Forelimb muscle (tissue), 1 donor: ENCODE data around the gene SUCLG2. TPM values are rescaled to one million over a fixed set of nuclear protein-coding genes. Genes with fewer than 3 reads are reported as not detected.
"Not testable (repeated sequence)": the region's sequence is repeated elsewhere in the genome, so short reads cannot be mapped to it uniquely, and the experiment has no call there.

Experiments used
- DNase-seq: peaks from one replicate; pipeline ENCODE4 v3.0.0-alpha.2; 2013; ENCODE audit warnings: low read depth
- polyA plus RNA-seq: library from polyadenylated mRNA; unstranded; fragments of 120-200 nt; gene quantifications from one replicate; pipeline ENCODE4 v1.2.1, GENCODE V29; 2013; ENCODE audit not compliant: insufficient read length

SUCLG2 gene
- polyA plus RNA-seq, 1 donor: 31.6 TPM

DNA sequence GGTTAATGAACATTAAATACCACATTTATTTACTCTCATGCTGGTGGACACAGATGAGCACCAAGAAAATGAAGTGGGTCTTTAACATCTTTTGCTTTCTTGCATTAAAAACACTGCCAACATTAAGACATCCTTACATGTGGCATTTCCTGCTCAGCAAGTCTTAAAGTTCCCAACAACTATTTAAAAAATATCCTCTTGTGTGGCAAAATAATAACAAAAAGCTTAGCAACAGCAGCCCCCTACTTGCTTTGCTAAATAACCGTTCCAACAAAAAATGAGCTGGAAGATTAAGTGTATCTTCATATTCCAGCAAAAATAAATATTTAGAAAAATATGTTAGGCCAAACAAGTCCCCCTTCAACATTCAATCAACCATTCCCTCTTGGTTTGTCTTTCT is 93.1 kb downstream of the SUCLG2 start:
- no peak for DNase-seq

DNA sequence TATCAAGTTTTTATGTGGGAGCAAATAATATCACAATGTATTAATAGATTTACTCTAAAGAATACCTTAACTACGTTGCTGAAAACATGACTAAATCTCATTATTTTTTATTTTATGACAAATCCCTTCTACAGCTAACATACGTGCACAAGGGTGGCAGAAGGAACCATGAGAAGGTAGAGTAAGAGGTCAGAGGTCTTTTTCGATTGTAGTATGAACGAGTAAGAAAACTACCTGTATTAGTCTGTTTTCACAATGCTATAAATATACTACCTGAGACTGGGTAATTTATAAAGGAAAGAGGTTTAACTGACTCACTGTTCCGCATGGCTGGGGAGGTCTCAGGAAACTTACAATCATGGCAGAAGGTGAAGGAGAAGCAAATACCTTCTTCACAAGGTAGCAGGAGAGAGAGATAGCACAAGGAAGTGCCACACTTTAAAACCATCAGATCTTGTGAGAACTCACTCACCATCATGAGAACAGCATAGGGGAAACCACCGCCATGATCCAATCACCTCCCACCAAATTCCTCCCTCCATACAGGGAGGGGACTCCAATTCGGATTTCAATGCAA is 95.3 kb downstream of the SUCLG2 start:
- no peak for DNase-seq

DNA sequence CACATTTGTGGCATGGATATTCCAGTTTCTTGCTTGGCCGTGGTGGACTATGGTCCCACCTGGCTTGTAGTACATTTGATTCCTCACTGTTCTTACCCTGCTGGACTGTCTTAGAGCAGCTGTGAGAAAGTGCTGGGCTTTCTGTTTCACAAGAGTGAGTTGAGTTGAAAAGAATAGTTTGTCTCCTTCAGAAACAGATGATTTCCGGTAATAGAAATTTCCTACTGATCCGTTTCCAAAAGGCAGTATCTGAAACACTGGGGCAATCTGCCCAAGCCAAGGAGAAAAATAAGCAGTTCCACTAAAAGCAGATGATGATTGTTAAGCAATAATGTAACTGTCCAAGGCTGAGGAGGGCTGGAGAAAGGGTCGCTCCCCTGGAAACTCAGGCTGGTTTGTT is 96.0 kb downstream of the SUCLG2 start:
- no peak for DNase-seq

DNA sequence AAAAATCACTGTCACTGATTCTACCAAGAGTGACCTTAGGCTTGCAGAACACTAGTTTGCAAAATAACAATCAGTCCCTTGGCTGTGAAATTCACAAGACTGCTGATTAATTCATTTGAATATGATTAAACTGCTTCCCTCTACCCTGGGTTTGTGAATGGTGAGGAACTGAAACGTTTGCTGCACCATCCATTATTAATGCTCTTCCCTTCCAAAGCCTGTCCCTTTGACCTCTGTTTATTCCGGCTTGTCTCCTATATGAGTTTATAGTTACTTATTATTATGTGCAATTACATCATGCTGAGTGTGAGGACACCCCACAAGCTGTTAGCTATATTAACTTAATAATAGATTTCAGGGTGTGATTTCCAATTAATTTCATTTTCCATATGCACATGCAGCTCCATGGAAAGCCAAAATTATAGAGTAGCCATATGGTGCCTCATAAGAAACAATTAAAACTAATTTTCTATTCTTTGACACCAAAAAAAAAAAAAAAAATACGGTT is 96.5 kb downstream of the SUCLG2 start:
- DNase-seq: no peak

DNA sequence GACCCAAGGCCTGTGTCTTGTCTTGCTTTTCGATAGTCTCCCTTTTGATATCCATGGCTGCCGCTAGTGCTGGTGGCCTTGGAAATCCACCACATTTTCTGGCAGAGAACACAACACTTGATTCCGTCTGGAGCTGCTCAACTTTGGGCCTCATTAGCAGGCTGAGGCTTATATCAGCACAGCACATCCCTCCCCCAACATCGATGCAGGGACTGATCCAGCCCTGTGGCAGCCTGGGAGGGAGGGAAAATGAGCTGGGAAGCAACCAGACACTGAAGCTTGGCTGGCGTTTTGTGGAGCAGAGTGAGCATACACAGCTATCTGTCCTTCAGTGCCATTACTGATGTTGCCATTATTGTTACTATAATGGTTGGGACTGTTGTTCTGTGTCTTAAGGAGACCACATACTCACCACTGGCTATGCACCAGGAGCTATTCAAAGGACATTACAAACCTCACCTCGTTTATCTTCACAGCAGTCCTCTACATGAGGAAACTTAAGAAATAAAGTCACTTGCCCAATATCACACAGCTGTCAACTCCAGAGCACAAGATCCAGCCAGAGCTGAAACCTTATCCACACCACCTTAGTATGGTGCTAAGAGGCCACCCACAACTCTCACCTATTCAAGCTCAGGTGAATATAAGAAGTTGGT is 102.9 kb downstream of the SUCLG2 start:
- no peak for DNase-seq

DNA sequence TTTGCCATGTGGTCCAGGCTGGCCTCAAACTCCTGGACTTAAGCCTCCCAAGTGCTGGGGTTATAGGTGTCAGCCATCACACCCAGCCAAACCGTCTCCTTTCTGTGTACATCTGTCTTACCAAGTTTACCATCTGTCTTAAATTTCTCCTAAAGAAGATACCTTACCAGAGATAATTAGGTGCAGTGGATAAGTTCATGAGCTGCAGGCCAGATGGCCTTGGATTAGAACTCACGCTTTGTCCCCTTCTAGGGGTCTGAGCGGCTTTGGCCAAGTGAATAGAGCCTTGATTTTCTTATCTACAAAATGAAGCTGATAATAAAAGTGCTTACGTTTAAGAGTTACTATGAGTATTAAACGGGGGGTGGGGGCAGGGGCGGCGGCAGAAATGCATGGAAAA is 103.9 kb downstream of the SUCLG2 start:
- no peak for DNase-seq

DNA sequence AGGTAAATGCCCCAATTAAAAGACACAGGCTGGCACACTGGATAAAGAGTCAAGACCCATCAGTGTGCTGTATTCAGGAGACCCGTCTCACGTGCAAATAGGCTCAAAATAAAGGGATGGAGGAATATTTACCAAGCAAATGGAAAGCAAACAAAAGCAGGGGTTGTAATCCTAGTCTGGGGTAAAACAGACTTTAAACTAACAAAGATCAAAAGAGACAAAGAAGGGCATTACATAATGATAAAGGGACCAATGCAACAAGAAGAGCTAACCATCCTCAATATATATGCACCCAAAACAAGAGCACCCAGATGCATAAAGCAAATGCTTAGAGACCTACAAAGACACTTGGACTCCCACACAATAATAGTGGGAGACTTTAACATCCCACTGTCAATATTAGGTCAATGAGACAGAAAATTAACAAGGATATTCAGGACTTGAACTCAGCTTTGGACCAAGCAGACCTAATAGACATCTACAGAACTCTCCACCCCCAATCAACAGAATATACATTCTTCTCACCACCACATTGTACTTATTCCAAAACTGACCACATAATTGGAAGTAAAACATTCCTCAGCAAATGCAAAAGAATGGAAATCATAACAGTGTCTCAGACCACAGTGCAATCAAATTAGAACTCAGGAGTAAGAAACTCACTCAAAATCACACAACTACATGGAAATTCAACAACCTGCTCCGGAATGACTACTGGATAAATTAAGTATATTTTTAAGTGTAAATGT is 111.7 kb downstream of the SUCLG2 start:
- not testable (repeated sequence) for DNase-seq

DNA sequence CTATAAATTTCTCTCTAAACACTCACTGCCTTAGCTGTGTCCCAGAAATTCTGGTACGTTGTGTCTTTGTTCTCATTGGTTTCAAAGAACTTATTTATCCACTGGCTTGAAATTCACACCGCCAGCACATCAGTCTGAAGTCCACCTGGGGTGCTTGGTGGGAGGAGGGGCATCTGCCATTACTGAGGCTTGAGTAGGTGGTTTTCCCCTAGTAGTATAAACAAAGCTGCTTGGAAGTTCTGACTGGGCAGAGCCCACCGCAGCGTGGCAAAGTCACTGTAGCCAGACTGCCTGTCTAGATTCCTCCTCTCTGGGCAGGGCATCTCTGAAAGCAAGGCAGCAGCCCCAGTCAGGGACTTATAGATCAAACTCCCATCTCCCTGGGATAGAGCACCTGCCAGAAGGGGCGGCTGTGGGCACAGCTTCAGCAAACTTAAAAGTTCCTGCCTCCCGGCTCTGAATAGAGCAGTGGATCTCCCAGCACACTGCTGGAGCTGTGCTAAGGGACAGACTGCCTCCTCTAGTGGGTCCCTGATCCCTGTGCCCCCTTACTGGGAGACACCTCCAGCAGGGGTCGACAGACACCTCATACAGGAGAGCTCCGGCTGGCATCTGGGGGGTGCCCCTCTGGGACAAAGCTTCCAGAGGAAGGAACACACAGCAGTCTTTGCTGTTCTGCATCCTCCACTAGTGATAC is 114.1 kb downstream of the SUCLG2 start:
- no peak for DNase-seq

DNA sequence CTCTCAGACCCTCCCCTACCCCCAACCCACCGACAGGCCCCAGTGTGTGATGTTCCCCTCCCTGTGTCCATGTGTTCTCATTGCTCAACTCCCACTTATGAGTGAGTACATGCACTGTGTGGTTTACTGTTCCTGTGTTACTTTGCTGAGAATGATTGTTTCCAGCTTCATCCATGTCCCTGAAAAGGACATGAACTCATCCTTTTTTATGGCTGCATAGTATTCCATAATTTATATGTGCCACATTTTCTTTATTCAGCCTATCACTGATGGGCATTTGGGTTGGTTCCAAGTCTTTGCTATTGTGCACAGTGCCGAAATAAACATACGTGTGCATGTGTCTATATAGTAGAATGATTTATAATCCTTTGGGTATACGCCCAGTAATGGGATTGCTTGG is 117.2 kb downstream of the SUCLG2 start:
- not testable (repeated sequence) for DNase-seq

DNA sequence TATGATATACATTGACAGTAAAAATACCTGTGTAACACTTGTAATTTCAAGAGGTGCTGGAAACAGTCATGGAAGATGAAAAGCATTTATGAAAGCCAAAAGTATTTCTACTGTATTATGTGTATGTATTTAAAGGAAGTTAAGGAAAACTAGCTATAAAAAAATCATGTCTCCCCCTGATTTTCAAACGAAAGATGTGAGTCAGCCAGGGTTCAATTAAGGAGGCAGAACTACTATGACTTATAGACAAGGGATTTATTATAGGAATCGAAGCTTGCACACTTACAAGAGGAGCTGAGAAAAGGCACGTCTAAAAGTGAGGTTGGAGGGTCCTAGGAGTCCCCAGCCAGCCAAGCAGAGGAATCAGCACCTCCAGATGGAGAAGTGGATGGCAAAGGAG is 119.4 kb downstream of the SUCLG2 start:
- no peak for DNase-seq

DNA sequence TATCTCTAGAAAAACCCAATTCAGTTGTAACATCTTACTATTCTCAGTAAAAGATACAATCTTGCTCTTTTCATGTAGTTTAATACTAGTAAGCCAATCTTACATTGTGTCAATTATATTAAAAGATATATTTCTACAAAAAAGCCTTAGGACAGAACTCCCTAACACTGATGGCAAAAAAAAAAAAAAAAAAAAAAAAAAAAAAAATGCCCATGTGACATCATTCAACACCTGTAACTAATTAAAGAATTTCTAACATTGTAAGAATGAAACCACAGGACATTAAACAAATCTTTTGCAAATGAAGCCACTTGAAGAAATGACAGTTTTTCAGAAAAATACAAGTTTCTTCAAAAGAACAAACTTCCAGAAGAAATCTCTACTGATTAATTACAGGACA is 119.8 kb downstream of the SUCLG2 start:
- no peak for DNase-seq

DNA sequence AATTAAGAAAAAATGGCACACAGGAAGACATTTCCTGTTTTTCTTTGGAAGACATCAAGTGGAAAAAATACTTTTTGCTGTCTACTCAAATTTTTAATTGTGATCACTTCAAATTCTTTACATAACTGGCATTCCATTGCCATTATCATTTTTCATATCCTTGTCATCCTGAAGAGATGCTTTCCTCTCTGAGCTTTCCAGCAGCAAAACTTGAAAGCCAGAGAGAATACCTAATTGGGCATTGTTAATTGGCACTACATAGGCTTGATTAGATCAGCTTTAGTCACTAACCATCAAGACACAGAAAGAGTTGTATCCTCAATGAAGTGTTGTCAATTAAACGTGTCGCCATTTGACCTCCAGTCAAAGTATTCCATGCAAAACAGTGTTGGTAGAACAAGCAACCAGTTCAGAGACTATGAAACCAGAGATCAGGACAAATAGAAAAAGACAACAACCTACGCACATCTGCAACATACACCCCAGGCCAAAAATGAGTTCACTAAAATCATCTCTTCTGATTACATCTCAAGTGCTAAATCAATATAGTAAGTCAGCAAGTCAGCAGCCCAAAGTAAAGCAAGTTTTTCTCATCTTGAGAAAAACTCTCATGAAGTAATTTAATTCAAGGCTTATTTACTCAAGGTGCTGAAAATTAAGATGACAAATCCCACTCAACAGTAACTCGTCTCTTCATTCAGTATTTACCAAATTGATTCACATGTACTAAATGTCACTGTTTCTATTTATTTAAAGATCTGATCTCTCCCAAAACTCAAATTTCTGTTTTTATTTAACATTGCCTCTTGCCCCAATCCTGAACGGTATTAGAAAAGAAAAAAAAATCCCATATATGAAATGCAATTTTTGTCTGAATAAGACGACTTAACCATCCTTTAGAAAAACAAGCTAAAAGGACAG is 123.0 kb downstream of the SUCLG2 start:
- no peak for DNase-seq

DNA sequence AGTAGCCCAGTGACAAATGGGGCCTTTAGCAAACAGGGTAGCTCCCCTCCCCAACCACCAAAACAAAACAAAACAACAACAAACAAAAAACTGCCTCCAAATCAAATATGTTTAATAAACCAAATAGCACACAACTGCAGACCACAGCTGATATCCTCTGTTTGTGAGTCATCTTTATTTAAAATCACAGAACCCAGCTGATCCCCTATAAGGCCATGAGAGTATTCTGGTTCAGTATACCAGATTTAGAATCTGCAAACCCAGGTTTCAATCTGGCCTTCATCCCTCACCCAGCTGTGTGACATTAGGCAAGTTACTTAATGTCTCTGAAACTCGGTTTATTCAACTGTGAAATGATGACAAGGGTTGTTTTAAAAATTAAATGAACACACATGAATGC is 124.5 kb downstream of the SUCLG2 start:
- DNase-seq: no peak

DNA sequence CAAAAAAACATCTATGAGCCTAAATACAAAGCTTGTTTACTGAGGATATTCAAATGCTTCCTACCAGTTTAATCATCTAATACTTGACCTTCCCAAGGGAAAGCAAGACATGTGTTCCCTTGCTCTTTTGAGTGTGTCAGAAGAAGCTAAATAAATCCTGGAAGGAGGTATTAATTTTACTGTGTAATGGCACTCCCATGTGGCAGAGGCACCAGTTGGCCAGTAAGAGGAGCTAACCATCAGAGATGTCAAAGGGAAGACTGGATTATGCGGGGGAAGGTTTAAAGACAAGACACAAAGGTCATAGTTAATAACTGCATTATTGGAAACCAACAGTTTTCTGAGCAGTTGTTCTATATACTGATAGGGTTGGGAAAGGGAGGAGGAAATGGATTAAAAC is 125.1 kb downstream of the SUCLG2 start:
- no peak for DNase-seq

DNA sequence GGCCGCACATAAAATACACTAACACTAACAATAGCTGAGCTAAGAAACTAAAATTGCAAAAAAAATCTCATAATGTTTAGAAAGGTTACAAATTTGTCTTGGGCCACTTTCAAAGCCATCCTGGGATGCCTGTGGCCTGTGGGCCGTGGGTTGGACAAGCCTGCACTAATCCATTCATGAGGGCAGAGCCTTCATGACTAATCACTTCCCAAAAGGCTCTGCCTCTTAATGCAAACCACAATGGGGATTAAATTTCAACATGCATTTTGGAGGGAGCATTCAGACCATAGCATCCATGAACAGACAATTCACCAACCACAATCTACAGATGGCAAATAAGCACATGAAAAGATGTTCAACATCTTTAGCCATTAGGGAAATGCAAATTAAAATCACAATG is 128.2 kb downstream of the SUCLG2 start:
- no peak for DNase-seq

DNA sequence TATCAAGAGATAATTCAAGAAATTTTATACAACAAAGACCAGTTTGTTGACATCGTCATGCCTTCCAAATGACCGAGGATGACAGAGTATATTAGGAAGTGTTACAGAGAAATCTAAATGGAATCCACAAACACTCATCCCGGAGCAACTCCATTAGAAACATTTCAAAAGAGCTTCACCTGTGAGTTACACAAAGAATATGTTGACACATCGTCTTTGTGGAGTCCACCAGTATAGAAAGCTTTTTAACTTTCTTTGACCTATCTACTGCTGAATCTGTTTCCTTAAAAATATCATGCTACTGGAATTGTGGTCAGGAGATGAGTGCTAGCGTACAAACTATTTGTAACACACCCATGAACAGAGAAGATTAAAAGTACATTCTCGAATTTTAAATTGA is 130.4 kb downstream of the SUCLG2 start:
- DNase-seq: no peak

DNA sequence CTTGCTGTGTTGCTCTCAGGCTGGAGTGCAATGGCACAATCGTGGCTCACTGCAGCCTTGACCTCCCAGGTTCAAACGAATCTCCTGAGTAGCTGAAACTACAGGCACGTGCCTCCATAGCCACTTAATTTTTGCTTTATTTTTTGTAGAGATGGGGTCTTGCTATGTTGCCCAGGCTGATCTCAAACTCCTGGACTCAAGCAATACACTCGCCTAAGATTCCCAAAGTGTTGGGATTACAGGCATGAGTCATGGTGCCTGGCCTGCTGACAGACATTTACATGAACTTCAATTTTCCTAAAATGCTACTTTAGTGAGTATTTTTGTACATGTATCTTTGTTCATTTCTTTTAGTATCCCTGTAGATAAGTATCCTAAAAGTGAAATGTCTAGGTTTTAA is 132.3 kb downstream of the SUCLG2 start:
- no peak for DNase-seq

DNA sequence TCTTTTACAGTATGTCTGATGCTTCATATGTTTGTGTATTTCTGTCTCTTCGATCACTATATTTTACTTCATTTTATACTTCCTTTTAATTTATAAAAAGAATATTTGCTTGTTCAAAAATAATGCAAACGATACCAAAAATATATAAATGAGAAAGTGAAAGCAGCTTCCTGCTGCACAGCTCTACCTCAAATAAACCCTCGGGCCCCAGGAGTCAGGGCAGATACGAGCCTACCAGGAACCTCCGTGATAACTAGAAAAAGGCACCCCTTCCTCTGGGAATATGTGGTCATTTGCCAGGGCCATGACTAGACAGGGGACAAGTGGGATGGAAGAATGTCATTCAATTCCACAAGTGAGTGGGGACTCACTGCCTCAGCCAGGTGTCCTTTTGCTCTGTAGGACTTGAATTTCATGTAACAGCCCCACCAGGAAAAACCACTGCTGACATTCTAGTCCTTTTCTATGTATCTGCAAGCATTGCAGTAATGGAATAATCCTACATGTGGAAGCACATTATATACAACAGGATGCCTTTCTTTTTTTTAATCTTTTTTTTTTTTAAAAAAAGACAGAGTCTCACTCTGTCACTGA is 133.3 kb downstream of the SUCLG2 start:
- no peak for DNase-seq

DNA sequence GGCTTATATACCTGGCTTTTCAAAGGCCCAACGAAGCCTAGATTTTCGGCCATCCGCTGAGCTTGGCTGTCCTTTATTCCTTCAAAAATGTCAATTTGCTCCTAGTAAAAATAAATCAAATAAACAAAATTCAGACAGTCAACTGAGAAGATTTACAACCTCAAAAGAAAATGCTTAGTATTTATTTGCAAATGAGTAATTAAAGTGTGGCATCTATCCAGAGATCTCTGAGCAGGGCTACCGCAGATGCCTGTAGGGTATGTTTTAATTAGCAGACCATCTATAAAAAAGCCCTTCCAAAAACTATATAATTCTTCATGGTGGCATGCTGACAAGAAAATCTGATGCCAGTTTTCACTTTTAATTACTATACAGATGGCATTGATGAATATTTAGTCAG is 136.2 kb downstream of the SUCLG2 start:
- DNase-seq: no peak

DNA sequence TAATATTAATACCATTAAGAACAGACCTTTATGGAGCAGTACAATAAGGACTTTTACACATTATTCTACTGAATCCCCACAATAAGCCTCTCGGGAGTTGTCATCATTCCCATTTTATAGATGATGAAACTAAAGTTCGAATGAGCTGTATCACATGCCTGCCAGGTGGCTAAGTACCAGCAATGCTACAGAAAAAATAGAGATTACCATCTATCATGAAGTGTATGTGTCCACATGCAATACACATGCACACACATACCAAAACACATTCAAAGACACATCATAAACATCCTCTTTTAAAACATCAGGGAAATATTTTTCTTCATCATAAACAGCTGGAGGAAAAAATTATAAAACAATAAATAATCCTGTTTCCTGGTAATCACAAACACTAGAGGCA is 136.6 kb downstream of the SUCLG2 start:
- no peak for DNase-seq

DNA sequence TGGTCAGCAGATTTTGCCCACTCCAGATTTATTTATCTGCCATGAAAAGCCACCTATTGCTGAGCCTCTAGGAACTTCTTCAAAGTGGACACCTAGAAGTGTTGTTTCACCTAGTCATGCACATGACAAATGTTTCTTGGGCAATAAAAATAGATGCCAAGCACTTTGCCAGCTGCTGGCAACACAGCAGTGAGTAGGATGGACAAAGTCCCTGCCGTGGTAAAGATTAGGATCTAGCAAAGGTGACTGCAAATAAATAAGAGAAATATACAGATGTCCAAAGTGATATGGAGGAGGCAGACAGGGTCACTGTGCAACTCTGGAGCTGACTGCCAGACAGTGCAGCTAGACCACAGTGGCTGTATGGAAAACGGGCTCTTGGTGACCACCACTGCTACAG is 137.9 kb downstream of the SUCLG2 start:
- DNase-seq: no peak
